OCI-LY7 (cell line): ENCODE measurements around the gene SMAD6. TPM values are rescaled to one million over a fixed set of nuclear protein-coding genes. Genes with fewer than 3 reads are reported as not detected.

ENCODE experiments used
- BruUV-seq: library from RNA; stranded (reverse); fragments of 400-500 nt; replicated peaks from 2 replicates; lab custom pipeline; 2021; lab: Mats Ljungman, UMichigan
- CTCF ChIA-PET: fragments of 300-600 bp; sonication (Branson Sonifier 250); formaldehyde crosslinking; loops from one replicate; lab custom pipeline; 2022; ENCODE audit warnings: antibody characterized with exemption; ENCODE audit not compliant: unreplicated experiment; lab: Charles Lee
- POLR2A ChIA-PET: fragments of 300-600 bp; sonication (Branson Sonifier 250); formaldehyde crosslinking; loops from one replicate; lab custom pipeline; 2022; ENCODE audit warnings: antibody characterized with exemption; lab: Charles Lee
- DNase-seq: peaks from one replicate; pipeline ENCODE4 v3.0.0-alpha.2; 2015; ENCODE audit warnings: low spot score
- H2AFZ ChIP-seq: fragments of 200-600 bp; sonication (generic), shearing (Covaris generic); 2 replicates; pipeline ENCODE4 v1.6.1; 2014; ENCODE audit warnings: mild to moderate bottlenecking, antibody characterized with exemption, low read length, moderate library complexity
- H3K27ac ChIP-seq: fragments of 200-600 bp; sonication (generic); 2 replicates; pipeline ENCODE4 v1.5.1; 2014; ENCODE audit warnings: mixed run types, low read depth, mild to moderate bottlenecking, moderate library complexity, low read length, inconsistent platforms; ENCODE audit not compliant: poor library complexity, severe bottlenecking
- H3K36me3 ChIP-seq: fragments of 200-600 bp; sonication (generic); 2 replicates; pipeline ENCODE4 v1.6.1; 2014; ENCODE audit warnings: mild to moderate bottlenecking, antibody characterized with exemption, low read length, moderate library complexity, mixed read lengths; ENCODE audit not compliant: insufficient read depth
- H3K4me1 ChIP-seq: fragments of 200-600 bp; sonication (generic); 2 replicates; pipeline ENCODE4 v1.5.1; 2014; ENCODE audit warnings: mild to moderate bottlenecking, low read length; ENCODE audit not compliant: insufficient read depth, poor library complexity, severe bottlenecking
- H3K4me2 ChIP-seq: fragments of 200-600 bp; sonication (generic); 2 replicates; pipeline ENCODE4 v1.6.1; 2014; ENCODE audit warnings: mild to moderate bottlenecking, low read length
- H3K4me3 ChIP-seq: fragments of 200-600 bp; sonication (generic); 2 replicates; pipeline ENCODE4 v1.5.1; 2014; ENCODE audit warnings: mild to moderate bottlenecking, low read depth, low read length; ENCODE audit not compliant: poor library complexity, severe bottlenecking
- H3K79me2 ChIP-seq: fragments of 200-600 bp; sonication (generic); 2 replicates; pipeline ENCODE4 v1.6.1; 2016; ENCODE audit warnings: low read depth, mild to moderate bottlenecking, low read length, moderate library complexity, mixed read lengths; ENCODE audit not compliant: insufficient read depth
- H3K9me2 ChIP-seq: fragments of 200-600 bp; sonication (generic); 2 replicates; pipeline ENCODE4 v1.6.1; 2016; ENCODE audit warnings: mild to moderate bottlenecking, low read length, mixed read lengths; ENCODE audit not compliant: insufficient read depth
- H3K9me3 ChIP-seq: fragments of 200-600 bp; sonication (generic); 2 replicates; pipeline ENCODE4 v1.6.1; 2014; ENCODE audit warnings: mild to moderate bottlenecking, mixed run types, low read length, mixed read lengths
- H4K20me1 ChIP-seq: fragments of 200-600 bp; sonication (generic); 2 replicates; pipeline ENCODE4 v1.6.1; 2014; ENCODE audit warnings: mild to moderate bottlenecking, antibody characterized with exemption, low read length, moderate library complexity, mixed read lengths; ENCODE audit not compliant: insufficient read depth
- CTCF ChIP-seq: fragments of 200-600 bp; sonication (generic); conservative IDR thresholded peaks from 2 replicates; pipeline ENCODE4 v1.5.1; 2014; ENCODE audit warnings: mild to moderate bottlenecking, antibody characterized with exemption, low read length, moderate library complexity, mixed read lengths
- EZH2phosphoT487 ChIP-seq: fragments of 200-600 bp; sonication (generic); IDR thresholded peaks from 2 replicates; pipeline ENCODE4 v1.6.1; 2018; ENCODE audit warnings: low read depth, borderline replicate concordance, mild to moderate bottlenecking, mixed run types, antibody characterized with exemption, low read length, moderate library complexity, mixed read lengths
- intact Hi-C: fragments of 100-400 bp; cut with micrococcal nuclease; formaldehyde crosslinking; loops from one replicate; pipeline ENCODE4 v1.10.0; 2022; ENCODE audit not compliant: unreplicated experiment
- total RNA-seq, 2 experiments: library from RNA; depleted of rRNA in 1 of 2; stranded (reverse); fragments of >200 nt in 1 of 2; shearing (Covaris generic) in 1 of 2; gene quantifications; 2 replicates each; pipeline ENCODE4 v1.2.3, GENCODE V29; 2014 to 2022

SMAD6 gene
- total RNA-seq, 2 experiments from 2014 or later, result 14.6 to 16.1 TPM

GRCh38 chr15:66657185-66658020, 44.6 kb upstream of the SMAD6 start:
- no peaks in the 10 kb centered on the region for H4K20me1 ChIP-seq
- intact Hi-C loops, result no loop called here
- CTCF ChIA-PET, result no interaction called here
- H3K9me3 ChIP-seq, result no peaks in the 10 kb centered on the region
- H3K9me2 ChIP-seq, result no peaks in the 10 kb centered on the region
- POLR2A ChIA-PET, result no interaction called here
- H3K27ac ChIP-seq, result no peak overlapping the region
- H3K4me1 ChIP-seq, result no peaks in the 10 kb centered on the region
- H2AFZ ChIP-seq, result no peak overlapping the region
- no TSS peak for BruUV-seq
- H3K4me3 ChIP-seq, result no peak overlapping the region
- H3K36me3 ChIP-seq, result no peaks in the 10 kb centered on the region
- no peak overlapping the region for H3K4me2 ChIP-seq
- no peaks in the 10 kb centered on the region for H3K79me2 ChIP-seq
- no peak for DNase-seq
- no peak for TF ChIP-seq CTCF
- TF ChIP-seq EZH2phosphoT487, result no peak

- POLR2A ChIA-PET, result no interaction called here
- H4K20me1 ChIP-seq, result no peaks in the 10 kb centered on the region
- DNase-seq, result no peak
- CTCF ChIA-PET, result no interaction called here
- H3K4me2 ChIP-seq, result no peak overlapping the region
- no TSS peak for BruUV-seq
- H3K4me3 ChIP-seq, result no peak overlapping the region
- TF ChIP-seq CTCF (no peak), EZH2phosphoT487 (no peak)
- H3K79me2 ChIP-seq, result no peaks in the 10 kb centered on the region
- no peaks in the 10 kb centered on the region for H3K9me3 ChIP-seq
- H3K27ac ChIP-seq, result no peak overlapping the region
- intact Hi-C loops, result no loop called here
- H3K9me2 ChIP-seq, result no peaks in the 10 kb centered on the region
- H3K36me3 ChIP-seq, result no peaks in the 10 kb centered on the region
- H2AFZ ChIP-seq, result no peak overlapping the region
- no peaks in the 10 kb centered on the region for H3K4me1 ChIP-seq
These were observed 44.0 kb upstream of the SMAD6 start for GRCh38 chr15:66658044-66658443.

DNA sequence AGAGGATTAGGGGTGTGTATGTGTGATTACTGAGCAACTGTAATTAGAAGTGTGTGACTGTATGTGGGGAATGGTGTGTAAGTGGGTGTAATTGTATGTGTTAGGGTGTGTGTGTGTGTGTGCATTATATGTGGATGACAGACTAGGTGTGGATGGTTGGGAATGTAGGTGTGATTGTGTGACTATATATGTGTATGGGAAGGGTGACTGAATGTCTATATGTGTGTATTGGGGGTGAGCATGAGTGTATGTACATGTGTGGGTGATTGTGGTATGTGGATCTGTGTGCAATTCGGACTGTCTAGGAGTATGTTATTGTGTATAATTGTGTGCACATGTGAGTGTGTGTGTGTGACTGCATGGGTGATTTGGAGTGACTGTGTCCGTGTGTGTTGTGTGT, 43.2 kb upstream of the SMAD6 start:
- DNase-seq, result no peak
- H3K27ac ChIP-seq, result no peak overlapping the region
- no peaks in the 10 kb centered on the region for H3K79me2 ChIP-seq
- no TSS peak for BruUV-seq
- CTCF ChIA-PET, result no interaction called here
- no peaks in the 10 kb centered on the region for H3K36me3 ChIP-seq
- H4K20me1 ChIP-seq, result no peaks in the 10 kb centered on the region
- no peak overlapping the region for H2AFZ ChIP-seq
- H3K9me2 ChIP-seq, result no peaks in the 10 kb centered on the region
- intact Hi-C loops, result no loop called here
- TF ChIP-seq CTCF, result no peak
- TF ChIP-seq EZH2phosphoT487, result no peak
- no peaks in the 10 kb centered on the region for H3K9me3 ChIP-seq
- POLR2A ChIA-PET, result no interaction called here
- no peak overlapping the region for H3K4me3 ChIP-seq
- H3K4me1 ChIP-seq, result no peaks in the 10 kb centered on the region
- no peak overlapping the region for H3K4me2 ChIP-seq
